Stimulated activated CD8-positive, alpha-beta memory T cell treated with anti-CD3 and anti-CD28 coated beads, Interleukin-12 subunit alpha, Interleukin-12 subunit beta, amount 100 ng/mL, for 24 hours (primary cell): Measurements from ENCODE around the gene FNDC3B.

Source experiments
- DNase-seq: peaks from one replicate; pipeline ENCODE4 v3.0.0-alpha.2; 2020; ENCODE audit errors: extremely low read depth

Gene FNDC3B

DNA sequence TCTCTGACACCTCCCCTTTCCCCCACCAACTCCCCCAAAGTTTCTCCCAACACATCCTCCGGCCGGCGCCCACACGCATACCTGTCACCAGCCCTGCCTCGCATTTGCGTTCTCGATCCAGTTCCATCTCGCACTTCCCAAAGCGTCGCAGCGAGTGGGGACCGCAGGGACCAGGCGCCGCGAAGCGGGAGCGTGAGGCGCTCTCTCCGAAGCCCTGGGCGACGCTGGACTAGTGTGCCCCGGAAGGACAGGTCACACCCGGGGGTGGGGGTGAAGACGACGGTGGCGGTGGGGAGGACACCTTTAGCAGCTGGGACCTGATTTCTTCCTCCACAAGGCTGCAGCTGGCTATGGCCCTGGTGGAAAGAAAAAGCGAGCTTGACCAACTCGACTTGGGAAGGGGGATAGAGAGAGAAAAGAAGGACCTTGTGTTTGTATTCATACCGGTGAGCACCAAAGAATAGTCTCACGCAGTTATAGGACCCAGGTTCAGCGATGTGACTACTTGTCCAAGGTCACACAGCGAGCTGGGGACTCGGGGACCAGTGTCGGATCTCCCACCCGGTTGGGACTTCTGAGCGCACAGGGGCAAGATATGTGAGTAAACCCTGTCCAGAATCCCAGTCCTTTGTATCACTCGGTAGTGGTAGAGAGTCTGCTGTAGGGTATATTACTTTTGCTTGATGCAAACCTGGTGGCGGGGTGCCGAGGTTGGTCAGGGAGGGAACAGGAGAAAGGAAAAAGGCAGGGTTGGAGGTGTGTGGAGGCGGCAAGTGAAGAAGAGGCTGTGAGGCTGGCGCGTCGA is 409.5 kb downstream of the FNDC3B start:
- DNase-seq, result no peak

DNA sequence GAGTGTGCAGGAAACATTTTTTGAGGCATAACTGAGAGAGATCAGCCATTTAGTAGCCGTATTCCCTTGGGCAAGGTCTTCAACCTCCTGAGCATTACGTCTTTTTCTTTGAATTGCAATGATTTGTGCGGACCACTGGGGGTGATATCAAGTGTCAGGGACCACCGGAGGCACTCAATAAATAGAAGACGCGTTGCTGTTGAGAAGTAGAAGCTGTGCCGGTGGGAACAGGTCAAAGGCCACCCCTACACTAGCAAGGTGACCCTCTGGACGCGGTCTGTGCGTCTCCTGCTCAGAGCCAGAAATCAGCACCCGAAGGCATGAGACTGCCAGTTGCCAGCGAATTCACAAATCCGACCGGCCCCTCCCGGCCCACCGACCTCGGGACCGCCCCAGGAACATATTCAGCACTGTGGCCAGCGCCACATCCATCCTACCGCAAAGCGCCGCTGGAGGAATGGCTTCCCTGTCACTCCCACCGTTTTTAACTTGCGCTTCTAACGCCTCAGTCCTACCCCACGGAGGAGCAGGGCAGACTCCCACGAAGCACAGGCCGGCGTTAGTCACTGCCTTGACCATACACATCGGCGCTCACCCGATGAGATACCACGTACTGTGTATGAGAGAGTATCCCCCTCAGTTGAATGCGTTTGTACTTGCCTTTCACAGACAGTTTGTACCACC is 410.2 kb downstream of the FNDC3B start:
- no peak for DNase-seq
